Activated T-cell treated with anti-CD3 and anti-CD28 coated beads for 48 hours (primary cell): ENCODE data around the gene IDNK.
"Not testable (repeated sequence)": the region's sequence is repeated elsewhere in the genome, so short reads cannot be mapped to it uniquely, and the experiment has no call there.

Experiments used
- DNase-seq: peaks from one replicate; pipeline ENCODE4 v3.0.0-alpha.2; 2020; ENCODE audit warnings: low read depth

Gene IDNK

GRCh38 chr9:83622939-83623678 is at the start of gene IDNK:
TSS of gene IDNK (plus strand) at chr9:83623143. CDS start at chr9:83623172, 29 bp downstream.
- peak; percentile 57 for DNase-seq

GRCh38 chr9:83574482-83574881 is 48.5 kb upstream of the IDNK start:
- no peak for DNase-seq

GRCh38 chr9:83582029-83582428 is 40.9 kb upstream of the IDNK start:
- no peak for DNase-seq

GRCh38 chr9:83583151-83584014 is 39.6 kb upstream of the IDNK start:
- DNase-seq: peak; percentile 3

- no peak for DNase-seq
Measured at GRCh38 chr9:83584995-83585394, 37.9 kb upstream of the IDNK start.

- no peak for DNase-seq
Measured at GRCh38 chr9:83588256-83588655, 34.7 kb upstream of the IDNK start.

GRCh38 chr9:83596899-83597504 is 25.9 kb upstream of the IDNK start:
- DNase-seq: peak; percentile 30

- no peak for DNase-seq
Measured at GRCh38 chr9:83598487-83598886, 24.5 kb upstream of the IDNK start.

GRCh38 chr9:83599071-83599470 is 23.9 kb upstream of the IDNK start:
- DNase-seq: no peak

GRCh38 chr9:83601463-83601862 is 21.5 kb upstream of the IDNK start:
- DNase-seq: no peak

- DNase-seq: not testable (repeated sequence)
Measured at GRCh38 chr9:83607620-83608019, 15.3 kb upstream of the IDNK start.

GRCh38 chr9:83613298-83613697 is 9.6 kb upstream of the IDNK start:
- DNase-seq: not testable (repeated sequence)

- no peak for DNase-seq
Measured at GRCh38 chr9:83617299-83617698, 5.6 kb upstream of the IDNK start.

- DNase-seq: no peak
Measured at GRCh38 chr9:83620841-83621636, 1.9 kb upstream of the IDNK start.

- no peak for DNase-seq
Measured at GRCh38 chr9:83622433-83622938, 457 bp upstream of the IDNK start.

- DNase-seq: no peak
Measured at GRCh38 chr9:83623679-83624076, 735 bp downstream of the IDNK start.

GRCh38 chr9:83625178-83625577 is 2.2 kb downstream of the IDNK start:
- DNase-seq: no peak

GRCh38 chr9:83628540-83628939 is 5.6 kb downstream of the IDNK start:
- DNase-seq: no peak

GRCh38 chr9:83629433-83630104 is 6.6 kb downstream of the IDNK start:
- DNase-seq: no peak

- DNase-seq: no peak
Measured at GRCh38 chr9:83630938-83631457, 8.1 kb downstream of the IDNK start.

GRCh38 chr9:83633255-83633654 is 10.3 kb downstream of the IDNK start:
- DNase-seq: no peak
